K562 (cell line): ENCODE measurements around the gene CTSW.

Experiments
- ESRRA ChIP-seq: fragments of 450-650 bp; IDR thresholded peaks from 2 replicates; pipeline ENCODE4 v1.6.1; 2014; ENCODE audit warnings: low read depth, mild to moderate bottlenecking, moderate library complexity, borderline replicate concordance
- HDAC2 ChIP-seq: fragments of 450-650 bp; IDR thresholded peaks from 2 replicates; pipeline ENCODE4 v1.6.1; 2016; ENCODE audit warnings: mild to moderate bottlenecking
- MTA3 ChIP-seq: fragments of 450-650 bp; formaldehyde crosslinking; IDR thresholded peaks from 2 replicates; pipeline ENCODE4 v1.6.1; 2017; ENCODE audit warnings: mild to moderate bottlenecking, borderline replicate concordance
- TF ChIP-seq, protein P1 (sequence below), 3 experiments: IDR thresholded peaks in 2 of 3; conservative IDR thresholded peaks in 1 of 3; 2 replicates each; pipeline ENCODE4 v1.5.1; 2011 to 2012; ENCODE audit warnings: low read length in 3 of 3, mild to moderate bottlenecking in 3 of 3, control low read depth in 2 of 3, improper control_type of control experiment in 1 of 3, inconsistent platforms in 1 of 3, low read depth in 1 of 3, mixed read lengths in 1 of 3, moderate library complexity in 1 of 3; ENCODE audit not compliant: insufficient read depth in 2 of 3
- TF ChIP-seq, protein P2 (sequence below): fragments of 450-650 bp; conservative IDR thresholded peaks from 2 replicates; pipeline ENCODE4 v1.6.1; 2016; ENCODE audit warnings: missing genetic modification characterization, low read depth, mild to moderate bottlenecking, missing compliant biosample characterization, moderate library complexity
- TF ChIP-seq, protein P3 (sequence below), 2 experiments: fragments of 450-650 bp in 1 of 2; sonication (generic) in 1 of 2; formaldehyde crosslinking in 1 of 2; IDR thresholded peaks in 1 of 2; conservative IDR thresholded peaks in 1 of 2; 2 replicates each; pipeline versions ENCODE4 v1.6.1 to v1.8.1; 2016 to 2023; ENCODE audit warnings: mild to moderate bottlenecking in 2 of 2, moderate library complexity in 2 of 2, inconsistent platforms in 1 of 2, missing genetic modification reagents in 1 of 2

DNA sequence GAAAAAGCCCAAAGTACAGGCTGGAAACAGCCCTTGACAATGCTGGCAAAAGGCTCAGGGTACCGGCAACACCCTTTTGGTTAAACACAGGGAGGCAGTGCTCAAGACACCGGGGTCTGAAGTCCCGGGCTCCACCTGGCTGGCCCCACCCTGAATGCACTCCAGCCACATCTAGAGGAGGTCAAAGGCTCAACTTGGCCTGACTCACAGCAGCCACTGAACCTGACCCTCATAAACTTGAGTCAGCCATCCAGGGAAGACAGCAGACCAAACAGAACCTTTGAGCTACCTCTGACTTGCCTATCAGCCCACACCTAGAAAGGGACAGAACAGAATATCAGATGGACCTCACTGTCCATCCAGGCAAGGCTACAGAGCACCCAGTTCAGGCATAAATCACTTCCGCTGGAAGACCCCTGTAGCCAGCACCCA, 25.5 kb upstream of the CTSW start:
- TF ChIP-seq HDAC2 = no peak
- TF ChIP-seq, protein P1, sequence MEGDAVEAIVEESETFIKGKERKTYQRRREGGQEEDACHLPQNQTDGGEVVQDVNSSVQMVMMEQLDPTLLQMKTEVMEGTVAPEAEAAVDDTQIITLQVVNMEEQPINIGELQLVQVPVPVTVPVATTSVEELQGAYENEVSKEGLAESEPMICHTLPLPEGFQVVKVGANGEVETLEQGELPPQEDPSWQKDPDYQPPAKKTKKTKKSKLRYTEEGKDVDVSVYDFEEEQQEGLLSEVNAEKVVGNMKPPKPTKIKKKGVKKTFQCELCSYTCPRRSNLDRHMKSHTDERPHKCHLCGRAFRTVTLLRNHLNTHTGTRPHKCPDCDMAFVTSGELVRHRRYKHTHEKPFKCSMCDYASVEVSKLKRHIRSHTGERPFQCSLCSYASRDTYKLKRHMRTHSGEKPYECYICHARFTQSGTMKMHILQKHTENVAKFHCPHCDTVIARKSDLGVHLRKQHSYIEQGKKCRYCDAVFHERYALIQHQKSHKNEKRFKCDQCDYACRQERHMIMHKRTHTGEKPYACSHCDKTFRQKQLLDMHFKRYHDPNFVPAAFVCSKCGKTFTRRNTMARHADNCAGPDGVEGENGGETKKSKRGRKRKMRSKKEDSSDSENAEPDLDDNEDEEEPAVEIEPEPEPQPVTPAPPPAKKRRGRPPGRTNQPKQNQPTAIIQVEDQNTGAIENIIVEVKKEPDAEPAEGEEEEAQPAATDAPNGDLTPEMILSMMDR (IDR thresholded peaks at IDR 0.05 in 2 of 3, conservative IDR thresholded peaks at IDR 0.05 in 1 of 3; ENCODE audit: insufficient read depth in 2 of 3, low read depth in 1 of 3, low read length in 3 of 3) = no peak
- TF ChIP-seq ESRRA = no peak
- TF ChIP-seq, protein P2, sequence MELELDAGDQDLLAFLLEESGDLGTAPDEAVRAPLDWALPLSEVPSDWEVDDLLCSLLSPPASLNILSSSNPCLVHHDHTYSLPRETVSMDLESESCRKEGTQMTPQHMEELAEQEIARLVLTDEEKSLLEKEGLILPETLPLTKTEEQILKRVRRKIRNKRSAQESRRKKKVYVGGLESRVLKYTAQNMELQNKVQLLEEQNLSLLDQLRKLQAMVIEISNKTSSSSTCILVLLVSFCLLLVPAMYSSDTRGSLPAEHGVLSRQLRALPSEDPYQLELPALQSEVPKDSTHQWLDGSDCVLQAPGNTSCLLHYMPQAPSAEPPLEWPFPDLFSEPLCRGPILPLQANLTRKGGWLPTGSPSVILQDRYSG (tag) = no peak
- no peak for TF ChIP-seq MTA3
- TF ChIP-seq, protein P3, sequence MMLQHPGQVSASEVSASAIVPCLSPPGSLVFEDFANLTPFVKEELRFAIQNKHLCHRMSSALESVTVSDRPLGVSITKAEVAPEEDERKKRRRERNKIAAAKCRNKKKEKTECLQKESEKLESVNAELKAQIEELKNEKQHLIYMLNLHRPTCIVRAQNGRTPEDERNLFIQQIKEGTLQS (IDR thresholded peaks at IDR 0.05) = no peak
- TF ChIP-seq, protein P3 (CRISPR knock-in tag; conservative IDR thresholded peaks at IDR 0.05) = no peak
